Trophoblast cell (in vitro differentiated cells and primary cell): Measurements from ENCODE around the gene KLRC4.

Experiments
- DNase-seq, 2 donors: peaks; one replicate each; pipeline ENCODE4 v3.0.0-alpha.2; 2016
- H2AFZ ChIP-seq: 2 replicates; pipeline ENCODE4 v1.6.1; 2013; ENCODE audit warnings: low read length, moderate library complexity, mild to moderate bottlenecking; ENCODE audit not compliant: insufficient read depth, poor library complexity
- H2AK5ac ChIP-seq: 2 replicates; pipeline ENCODE4 v1.6.1; 2013; ENCODE audit warnings: mild to moderate bottlenecking, low read length
- H2BK120ac ChIP-seq: 2 replicates; pipeline ENCODE4 v1.6.1; 2013; ENCODE audit warnings: low read length, mild to moderate bottlenecking, moderate library complexity; ENCODE audit not compliant: insufficient read depth, poor library complexity
- H2BK12ac ChIP-seq: 2 replicates; pipeline ENCODE4 v1.6.1; 2013; ENCODE audit warnings: mild to moderate bottlenecking, low read length, moderate library complexity
- H2BK5ac ChIP-seq: 2 replicates; pipeline ENCODE4 v1.6.1; 2013; ENCODE audit warnings: low read length, low read depth, moderate library complexity, mild to moderate bottlenecking; ENCODE audit not compliant: poor library complexity
- H3K14ac ChIP-seq: 2 replicates; pipeline ENCODE4 v1.6.1; 2013; ENCODE audit warnings: mild to moderate bottlenecking, low read length
- H3K18ac ChIP-seq: 2 replicates; pipeline ENCODE4 v1.6.1; 2013; ENCODE audit warnings: mild to moderate bottlenecking, low read length
- H3K23ac ChIP-seq: 2 replicates; pipeline ENCODE4 v1.6.1; 2013; ENCODE audit warnings: low read length
- H3K27ac ChIP-seq: 2 replicates; pipeline ENCODE4 v1.5.1; 2013; ENCODE audit warnings: low read depth, mild to moderate bottlenecking, inconsistent platforms, low read length, moderate library complexity
- H3K27me3 ChIP-seq: 2 replicates; pipeline ENCODE4 v1.6.1; 2013; ENCODE audit warnings: inconsistent platforms, mild to moderate bottlenecking, low read length, moderate library complexity; ENCODE audit not compliant: insufficient read depth
- H3K36me3 ChIP-seq, 2 experiments: 1 replicate in 1 of 2; 2 replicates in 1 of 2; pipeline ENCODE4 v1.6.1; 2013; ENCODE audit warnings: low read length in 2 of 2, mild to moderate bottlenecking in 2 of 2, moderate library complexity in 1 of 2; ENCODE audit not compliant: insufficient read depth in 2 of 2, control insufficient read depth in 1 of 2
- H3K4ac ChIP-seq: 2 replicates; pipeline ENCODE4 v1.6.1; 2013; ENCODE audit warnings: low read depth, mild to moderate bottlenecking, low read length, moderate library complexity
- H3K4me1 ChIP-seq, 2 experiments: 1 replicate in 1 of 2; 2 replicates in 1 of 2; pipeline ENCODE4 v1.6.1; 2013; ENCODE audit warnings: low read length in 2 of 2, mild to moderate bottlenecking in 2 of 2, moderate library complexity in 1 of 2; ENCODE audit not compliant: insufficient read depth in 2 of 2, control insufficient read depth in 1 of 2
- H3K4me2 ChIP-seq: 2 replicates; pipeline ENCODE4 v1.6.1; 2013; ENCODE audit warnings: inconsistent platforms, mild to moderate bottlenecking, low read length, moderate library complexity
- H3K4me3 ChIP-seq: 2 replicates; pipeline ENCODE4 v1.5.1; 2013; ENCODE audit warnings: mild to moderate bottlenecking, low read depth, low read length, inconsistent platforms
- H3K79me1 ChIP-seq: one replicate; pipeline ENCODE4 v1.6.1; 2013; ENCODE audit warnings: low read length
- H3K79me2 ChIP-seq: 2 replicates; pipeline ENCODE4 v1.6.1; 2013; ENCODE audit warnings: low read length, mild to moderate bottlenecking; ENCODE audit not compliant: control insufficient read depth, insufficient read depth, poor library complexity
- H3K9ac ChIP-seq: 2 replicates; pipeline ENCODE4 v1.6.1; 2013; ENCODE audit warnings: mild to moderate bottlenecking, low read length
- H3K9me3 ChIP-seq: 2 replicates; pipeline ENCODE4 v1.6.1; 2013; ENCODE audit warnings: low read depth, mild to moderate bottlenecking, control low read depth, inconsistent platforms, low read length; ENCODE audit not compliant: insufficient read depth
- H4K12ac ChIP-seq: 2 replicates; pipeline ENCODE4 v1.6.1; 2013; ENCODE audit warnings: low read depth, mild to moderate bottlenecking, low read length, moderate library complexity
- H4K8ac ChIP-seq: 2 replicates; pipeline ENCODE4 v1.6.1; 2013; ENCODE audit warnings: low read depth, mild to moderate bottlenecking, low read length, moderate library complexity
- H4K91ac ChIP-seq: one replicate; pipeline ENCODE4 v1.6.1; 2013; ENCODE audit warnings: low read depth, mild to moderate bottlenecking, low read length, moderate library complexity
- WGBS: extraction: QIAGEN DNeasy Blood & Tissue Kit; methylation state at CpG from one replicate; pipeline ENCODE4 v1.1.7; 2013; ENCODE audit warnings: missing lambda C conversion rate; ENCODE audit not compliant: insufficient read length, insufficient coverage; ENCODE audit errors: extremely low coverage; 5-methylcytosine and 5-hydroxymethylcytosine counted together

Gene KLRC4

GRCh38 chr12:10404798-10405197, 4.8 kb downstream of the KLRC4 start:
- no peak overlapping the region for H3K4me3 ChIP-seq
- no peak overlapping the region for H4K12ac ChIP-seq
- no peak overlapping the region for H3K4me2 ChIP-seq
- peaks cover 0 to 3% of the 10 kb centered on the region in 2 experiments for H3K36me3 ChIP-seq
- H2BK12ac ChIP-seq: no peak overlapping the region
- H2AFZ ChIP-seq: no peak overlapping the region
- no peaks in the 10 kb centered on the region for H3K4me1 ChIP-seq
- no peak overlapping the region for H4K91ac ChIP-seq
- no peaks in the 10 kb centered on the region for H3K79me2 ChIP-seq
- no peak overlapping the region for H3K23ac ChIP-seq
- no peak overlapping the region for H3K27ac ChIP-seq
- H3K4ac ChIP-seq: no peak overlapping the region
- no peak overlapping the region for H3K14ac ChIP-seq
- no peak overlapping the region for H2BK5ac ChIP-seq
- H3K9me3 ChIP-seq: no peaks in the 10 kb centered on the region
- no peak overlapping the region for H4K8ac ChIP-seq
- H2AK5ac ChIP-seq: no peak overlapping the region
- no peaks in the 10 kb centered on the region for H3K27me3 ChIP-seq
- DNase-seq: no peak
- H3K9ac ChIP-seq: no peak overlapping the region
- H3K18ac ChIP-seq: no peak overlapping the region
- no peaks in the 10 kb centered on the region for H3K79me1 ChIP-seq
- H2BK120ac ChIP-seq: no peak overlapping the region

- no peak overlapping the region for H2BK12ac ChIP-seq
- no peak overlapping the region for H3K4ac ChIP-seq
- DNase-seq: no peak
Measured at GRCh38 chr12:10400829-10401228, 8.7 kb downstream of the KLRC4 start.

GRCh38 chr12:10398168-10398567, 11.4 kb downstream of the KLRC4 start:
- no CpG with 5 or more reads among the region's 2 CpGs for WGBS
- H4K12ac ChIP-seq: no peak overlapping the region
- H2AFZ ChIP-seq: no peak overlapping the region

More at GRCh38 chr12:10400829-10401228, 8.7 kb downstream of the KLRC4 start:
- Histone ChIP-seq H3K79me1 (peaks cover 3% of the 10 kb centered on the region), H4K8ac (no peak overlapping the region), H4K91ac (no peak overlapping the region), H3K4me1 (peaks cover 0 to 3% of the 10 kb centered on the region in 2 experiments), H2AFZ (no peak overlapping the region), H3K36me3 (no peaks in the 10 kb centered on the region), H4K12ac (no peak overlapping the region), H2BK5ac (no peak overlapping the region), H2AK5ac (no peak overlapping the region), H3K27ac (no peak overlapping the region), H3K4me3 (no peak overlapping the region), H3K4me2 (no peak overlapping the region), H3K79me2 (no peaks in the 10 kb centered on the region), H3K27me3 (no peaks in the 10 kb centered on the region), H3K18ac (no peak overlapping the region), H3K14ac (no peak overlapping the region), H3K9me3 (no peaks in the 10 kb centered on the region), H3K23ac (no peak overlapping the region), H3K9ac (no peak overlapping the region), H2BK120ac (no peak overlapping the region)

GRCh38 chr12:10397296-10397695, 12.3 kb downstream of the KLRC4 start:
- Histone ChIP-seq H4K12ac (no peak overlapping the region), H3K79me1 (peaks cover 8% of the 10 kb centered on the region), H3K9me3 (no peaks in the 10 kb centered on the region), H2BK5ac (no peak overlapping the region), H3K36me3 (no peaks in the 10 kb centered on the region), H3K4ac (no peak overlapping the region), H4K91ac (no peak overlapping the region), H3K4me3 (no peak overlapping the region), H2AFZ (no peak overlapping the region), H3K14ac (no peak overlapping the region), H3K18ac (no peak overlapping the region), H2AK5ac (peak overlapping the region; percentile 69), H3K9ac (no peak overlapping the region), H3K27me3 (no peaks in the 10 kb centered on the region), H3K27ac (no peak overlapping the region), H3K23ac (no peak overlapping the region), H4K8ac (no peak overlapping the region), H2BK120ac (no peak overlapping the region), H3K79me2 (no peaks in the 10 kb centered on the region), H3K4me1 (peaks cover 3% of the 10 kb centered on the region in 2 experiments), H3K4me2 (no peak overlapping the region), H2BK12ac (no peak overlapping the region)
- no peak for DNase-seq
- no CpG with 5 or more reads among the region's 2 CpGs for WGBS

More at GRCh38 chr12:10398168-10398567, 11.4 kb downstream of the KLRC4 start:
- Histone ChIP-seq H4K91ac (no peak overlapping the region), H2BK5ac (no peak overlapping the region), H2AK5ac (no peak overlapping the region), H4K8ac (no peak overlapping the region), H3K23ac (no peak overlapping the region), H3K36me3 (no peaks in the 10 kb centered on the region), H3K4ac (no peak overlapping the region), H3K4me1 (peaks cover 3% of the 10 kb centered on the region in 2 experiments), H3K27ac (no peak overlapping the region), H3K4me2 (no peak overlapping the region), H3K18ac (no peak overlapping the region), H3K27me3 (no peaks in the 10 kb centered on the region), H3K9ac (no peak overlapping the region), H3K9me3 (no peaks in the 10 kb centered on the region), H3K79me1 (peaks cover 8% of the 10 kb centered on the region), H3K4me3 (no peak overlapping the region), H3K14ac (no peak overlapping the region), H3K79me2 (no peaks in the 10 kb centered on the region), H2BK12ac (no peak overlapping the region), H2BK120ac (no peak overlapping the region)
- DNase-seq: no peak
